Measurements from ENCODE around the gene FER.
A peak's percentile ranks its signal among the peaks of the same experiment; 100 is the strongest.
"Not testable (repeated sequence)": the region's sequence is repeated elsewhere in the genome, so short reads cannot be mapped to it uniquely, and the experiment has no call there.

The FER gene

GRCh38 chr5:108747774-108748400 lies at the start of gene FER:
Gene FER (plus strand): TSS chr5:108747897. CDS start chr5:108798183, 50,286 bp downstream.
- Histone ChIP-seq H3K27ac (peak within 1 kb of the TSS; percentile 57), H3K36me3 (no peaks in the 10 kb centered on the region), H3K4me3 (ENCODE audit: low read depth in 1 of 2, low read length in 1 of 2) (peak within 1 kb of the TSS; percentile 80 to 96), H3K4me1 (ENCODE audit: control insufficient read depth in 1 of 2, insufficient read depth in 1 of 2, low read depth in 1 of 2, low read length in 1 of 2) (peaks cover 13 to 18% of the 10 kb centered on the region in 2 experiments), H3K27me3 (peaks cover 36% of the 10 kb centered on the region), H3K9me3 (no peaks in the 10 kb centered on the region)
- TF ChIP-seq CTCF (IDR thresholded peaks at IDR 0.05), result no peak

- not testable (repeated sequence) for H3K36me3 ChIP-seq; H3K9me3 ChIP-seq; H3K4me3 ChIP-seq (ENCODE audit: low read depth in 1 of 2, low read length in 1 of 2); H3K27ac ChIP-seq; H3K27me3 ChIP-seq; H3K4me1 ChIP-seq (ENCODE audit: control insufficient read depth in 1 of 2, insufficient read depth in 1 of 2, low read depth in 1 of 2, low read length in 1 of 2)
Measured at GRCh38 chr5:108700388-108700787, 47.3 kb upstream of the FER start.

- H3K27ac ChIP-seq, result no peak overlapping the region
- no peaks in the 10 kb centered on the region for H3K27me3 ChIP-seq
- H3K4me1 ChIP-seq (ENCODE audit: control insufficient read depth in 1 of 2, insufficient read depth in 1 of 2, low read depth in 1 of 2, low read length in 1 of 2), result no peaks in the 10 kb centered on the region
- TF ChIP-seq CTCF (IDR thresholded peaks at IDR 0.05), result no peak
- H3K36me3 ChIP-seq, result no peaks in the 10 kb centered on the region
- H3K9me3 ChIP-seq, result no peaks in the 10 kb centered on the region
- no peak overlapping the region for H3K4me3 ChIP-seq (ENCODE audit: low read depth in 1 of 2, low read length in 1 of 2)
Measured at GRCh38 chr5:108700930-108701329, 46.8 kb upstream of the FER start.

GRCh38 chr5:108702546-108702945 lies 45.2 kb upstream of the FER start:
- H3K4me3 ChIP-seq (ENCODE audit: low read depth in 1 of 2, low read length in 1 of 2), result no peak overlapping the region
- TF ChIP-seq CTCF (IDR thresholded peaks at IDR 0.05), result no peak
- no peaks in the 10 kb centered on the region for H3K36me3 ChIP-seq

GRCh38 chr5:108703313-108703712 lies 44.4 kb upstream of the FER start:
- no peaks in the 10 kb centered on the region for H3K36me3 ChIP-seq
- no peak overlapping the region for H3K4me3 ChIP-seq (ENCODE audit: low read depth in 1 of 2, low read length in 1 of 2)
- H3K9me3 ChIP-seq, result no peaks in the 10 kb centered on the region
- no peak overlapping the region for H3K27ac ChIP-seq
- no peak for TF ChIP-seq CTCF (IDR thresholded peaks at IDR 0.05)
- no peaks in the 10 kb centered on the region for H3K4me1 ChIP-seq (ENCODE audit: control insufficient read depth in 1 of 2, insufficient read depth in 1 of 2, low read depth in 1 of 2, low read length in 1 of 2)
- H3K27me3 ChIP-seq, result no peaks in the 10 kb centered on the region

More at GRCh38 chr5:108702546-108702945, 45.2 kb upstream of the FER start:
- no peak overlapping the region for H3K27ac ChIP-seq
- H3K4me1 ChIP-seq (ENCODE audit: control insufficient read depth in 1 of 2, insufficient read depth in 1 of 2, low read depth in 1 of 2, low read length in 1 of 2), result no peaks in the 10 kb centered on the region
- H3K27me3 ChIP-seq, result no peaks in the 10 kb centered on the region
- H3K9me3 ChIP-seq, result no peaks in the 10 kb centered on the region

GRCh38 chr5:108707141-108707540 lies 40.6 kb upstream of the FER start:
- no peaks in the 10 kb centered on the region for H3K9me3 ChIP-seq
- TF ChIP-seq CTCF (IDR thresholded peaks at IDR 0.05), result no peak
- H3K27ac ChIP-seq, result no peak overlapping the region
- no peaks in the 10 kb centered on the region for H3K36me3 ChIP-seq
- no peak overlapping the region for H3K4me3 ChIP-seq (ENCODE audit: low read depth in 1 of 2, low read length in 1 of 2)
- H3K4me1 ChIP-seq (ENCODE audit: control insufficient read depth in 1 of 2, insufficient read depth in 1 of 2, low read depth in 1 of 2, low read length in 1 of 2), result no peaks in the 10 kb centered on the region
- no peaks in the 10 kb centered on the region for H3K27me3 ChIP-seq
